Measurements from ENCODE around the gene TTC9B.

TTC9B gene

GRCh38 chr19:40251991-40252390, 33.8 kb upstream of the TTC9B start:
- no peak overlapping the region for H4K91ac ChIP-seq (ENCODE audit: low read depth, low read length, poor library complexity)
- H3K27me3 ChIP-seq (ENCODE audit: control insufficient read depth in 3 of 3, insufficient read depth in 3 of 3, low read depth in 1 of 3, low read length in 3 of 3), result no peaks in the 10 kb centered on the region
- peaks cover 23 to 82% of the 10 kb centered on the region in 2 donors for H3K36me3 ChIP-seq (replicated peaks in 1 of 2; ENCODE audit: control insufficient read depth in 2 of 2, insufficient read depth in 2 of 2, low read length in 2 of 2)
- peaks cover 7% of the 10 kb centered on the region for H3K79me1 ChIP-seq (ENCODE audit: low read depth, low read length)
- no peak overlapping the region for H3K14ac ChIP-seq (ENCODE audit: low read length)
- H3K27ac ChIP-seq (replicated peaks; ENCODE audit: low read length), result no peak overlapping the region
- no peak overlapping the region for H3K4me3 ChIP-seq (ENCODE audit: low read length in 2 of 2)
- no peak overlapping the region for H2BK5ac ChIP-seq (ENCODE audit: low read length)
- no peak overlapping the region for H2BK15ac ChIP-seq (ENCODE audit: low read length)
- no peak overlapping the region for H4K8ac ChIP-seq (ENCODE audit: low read depth, low read length)
- H3K9me3 ChIP-seq (replicated peaks in 1 of 2; ENCODE audit: control insufficient read depth in 2 of 2, insufficient read depth in 1 of 2, low read depth in 1 of 2, low read length in 2 of 2), result no peaks in the 10 kb centered on the region
- DNase-seq (ENCODE audit: low spot score), result no peak
- no peak overlapping the region for H2BK120ac ChIP-seq (ENCODE audit: low read depth, low read length)
- no peak overlapping the region for H2AK5ac ChIP-seq (ENCODE audit: low read depth, low read length)
- H3K9ac ChIP-seq (ENCODE audit: low read depth, low read length, poor library complexity), result peak overlapping the region; percentile 22
- WGBS, 2 donors (ENCODE audit: extremely low coverage in 2 of 2, insufficient read length in 2 of 2, insufficient replicate concordance in 1 of 2), result no CpG with 5 or more reads among the region's 4 CpGs
- no peak overlapping the region for H2AFZ ChIP-seq (ENCODE audit: low read length)
- no peak overlapping the region for H2BK12ac ChIP-seq (ENCODE audit: low read length)
- no peak overlapping the region for H3K23ac ChIP-seq (ENCODE audit: low read depth, low read length, poor library complexity)
- no peak overlapping the region for H3K4ac ChIP-seq (ENCODE audit: low read length)
- H3K4me1 ChIP-seq (ENCODE audit: control insufficient read depth in 2 of 2, insufficient read depth in 1 of 2, low read depth in 1 of 2, low read length in 2 of 2), result no peaks in the 10 kb centered on the region
- no peak overlapping the region for H3K4me2 ChIP-seq (ENCODE audit: insufficient read depth, low read length, poor library complexity, severe bottlenecking)
- no peak overlapping the region for H3K18ac ChIP-seq (ENCODE audit: low read length)

GRCh38 chr19:40251244-40251643, 33.1 kb upstream of the TTC9B start:
- no peak overlapping the region for H3K4ac ChIP-seq (ENCODE audit: low read length)
- no peak overlapping the region for H2BK120ac ChIP-seq (ENCODE audit: low read depth, low read length)
- no peak overlapping the region for H3K4me3 ChIP-seq (ENCODE audit: low read length in 2 of 2)
- no peak overlapping the region for H2AK5ac ChIP-seq (ENCODE audit: low read depth, low read length)
- H3K18ac ChIP-seq (ENCODE audit: low read length), result no peak overlapping the region
- no peak overlapping the region for H3K27ac ChIP-seq (replicated peaks; ENCODE audit: low read length)
- H3K9me3 ChIP-seq (replicated peaks in 1 of 2; ENCODE audit: control insufficient read depth in 2 of 2, insufficient read depth in 1 of 2, low read depth in 1 of 2, low read length in 2 of 2), result no peaks in the 10 kb centered on the region
- no peak overlapping the region for H4K91ac ChIP-seq (ENCODE audit: low read depth, low read length, poor library complexity)
- no peak overlapping the region for H3K4me2 ChIP-seq (ENCODE audit: insufficient read depth, low read length, poor library complexity, severe bottlenecking)
- H2BK15ac ChIP-seq (ENCODE audit: low read length), result no peak overlapping the region
- no peaks in the 10 kb centered on the region for H3K4me1 ChIP-seq (ENCODE audit: control insufficient read depth in 2 of 2, insufficient read depth in 1 of 2, low read depth in 1 of 2, low read length in 2 of 2)
- no peak overlapping the region for H2BK5ac ChIP-seq (ENCODE audit: low read length)
- H3K27me3 ChIP-seq (ENCODE audit: control insufficient read depth in 3 of 3, insufficient read depth in 3 of 3, low read depth in 1 of 3, low read length in 3 of 3), result no peaks in the 10 kb centered on the region
- no peak for DNase-seq (ENCODE audit: low spot score)
- peaks cover 16 to 75% of the 10 kb centered on the region in 2 donors for H3K36me3 ChIP-seq (replicated peaks in 1 of 2; ENCODE audit: control insufficient read depth in 2 of 2, insufficient read depth in 2 of 2, low read length in 2 of 2)
- H4K8ac ChIP-seq (ENCODE audit: low read depth, low read length), result no peak overlapping the region
- no peak overlapping the region for H2BK12ac ChIP-seq (ENCODE audit: low read length)
- no peak overlapping the region for H3K23ac ChIP-seq (ENCODE audit: low read depth, low read length, poor library complexity)
- H3K9ac ChIP-seq (ENCODE audit: low read depth, low read length, poor library complexity), result no peak overlapping the region
- H3K79me1 ChIP-seq (ENCODE audit: low read depth, low read length), result peaks cover 5% of the 10 kb centered on the region
- no peak overlapping the region for H3K14ac ChIP-seq (ENCODE audit: low read length)
- H2AFZ ChIP-seq (ENCODE audit: low read length), result no peak overlapping the region

GRCh38 chr19:40249781-40250180, 31.6 kb upstream of the TTC9B start:
- peaks cover 4 to 60% of the 10 kb centered on the region in 2 donors for H3K36me3 ChIP-seq (replicated peaks in 1 of 2; ENCODE audit: control insufficient read depth in 2 of 2, insufficient read depth in 2 of 2, low read length in 2 of 2)
- H2BK15ac ChIP-seq (ENCODE audit: low read length), result no peak overlapping the region

GRCh38 chr19:40249201-40249600, 31.0 kb upstream of the TTC9B start:
- Histone ChIP-seq H4K91ac (ENCODE audit: low read depth, low read length, poor library complexity) (no peak overlapping the region), H3K36me3 (replicated peaks in 1 of 2; ENCODE audit: control insufficient read depth in 2 of 2, insufficient read depth in 2 of 2, low read length in 2 of 2) (peaks cover 3 to 54% of the 10 kb centered on the region in 2 donors), H4K8ac (ENCODE audit: low read depth, low read length) (no peak overlapping the region), H2BK15ac (ENCODE audit: low read length) (no peak overlapping the region), H2BK12ac (ENCODE audit: low read length) (no peak overlapping the region), H3K18ac (ENCODE audit: low read length) (no peak overlapping the region), H3K79me1 (ENCODE audit: low read depth, low read length) (peaks cover 5% of the 10 kb centered on the region), H3K4me2 (ENCODE audit: insufficient read depth, low read length, poor library complexity, severe bottlenecking) (no peak overlapping the region), H3K23ac (ENCODE audit: low read depth, low read length, poor library complexity) (no peak overlapping the region), H2AK5ac (ENCODE audit: low read depth, low read length) (no peak overlapping the region), H3K14ac (ENCODE audit: low read length) (peak overlapping the region; percentile 41), H3K4me1 (ENCODE audit: control insufficient read depth in 2 of 2, insufficient read depth in 1 of 2, low read depth in 1 of 2, low read length in 2 of 2) (peaks cover 2 to 7% of the 10 kb centered on the region in 2 donors), H3K4ac (ENCODE audit: low read length) (no peak overlapping the region), H3K9me3 (replicated peaks in 1 of 2; ENCODE audit: control insufficient read depth in 2 of 2, insufficient read depth in 1 of 2, low read depth in 1 of 2, low read length in 2 of 2) (no peaks in the 10 kb centered on the region), H3K27me3 (ENCODE audit: control insufficient read depth in 3 of 3, insufficient read depth in 3 of 3, low read depth in 1 of 3, low read length in 3 of 3) (no peaks in the 10 kb centered on the region), H3K27ac (replicated peaks; ENCODE audit: low read length) (no peak overlapping the region), H3K9ac (ENCODE audit: low read depth, low read length, poor library complexity) (no peak overlapping the region), H2BK120ac (ENCODE audit: low read depth, low read length) (no peak overlapping the region), H2BK5ac (ENCODE audit: low read length) (no peak overlapping the region), H3K4me3 (ENCODE audit: low read length in 2 of 2) (peak overlapping the region in 1 of 2 donors; percentile 25), H2AFZ (ENCODE audit: low read length) (no peak overlapping the region)
- DNase-seq (ENCODE audit: low spot score), result no peak
- WGBS, 2 donors (ENCODE audit: extremely low coverage in 2 of 2, insufficient read length in 2 of 2, insufficient replicate concordance in 1 of 2), result no CpG with 5 or more reads among the region's 10 CpGs

More at GRCh38 chr19:40249781-40250180, 31.6 kb upstream of the TTC9B start:
- H2BK120ac ChIP-seq (ENCODE audit: low read depth, low read length), result no peak overlapping the region
- H3K14ac ChIP-seq (ENCODE audit: low read length), result no peak overlapping the region
- no peaks in the 10 kb centered on the region for H3K27me3 ChIP-seq (ENCODE audit: control insufficient read depth in 3 of 3, insufficient read depth in 3 of 3, low read depth in 1 of 3, low read length in 3 of 3)
- H4K91ac ChIP-seq (ENCODE audit: low read depth, low read length, poor library complexity), result no peak overlapping the region
- no peaks in the 10 kb centered on the region for H3K9me3 ChIP-seq (replicated peaks in 1 of 2; ENCODE audit: control insufficient read depth in 2 of 2, insufficient read depth in 1 of 2, low read depth in 1 of 2, low read length in 2 of 2)
- WGBS, 2 donors (ENCODE audit: extremely low coverage in 2 of 2, insufficient read length in 2 of 2, insufficient replicate concordance in 1 of 2), result no CpG with 5 or more reads among the region's 11 CpGs
- no peak overlapping the region for H3K4me2 ChIP-seq (ENCODE audit: insufficient read depth, low read length, poor library complexity, severe bottlenecking)
- no peak overlapping the region for H3K9ac ChIP-seq (ENCODE audit: low read depth, low read length, poor library complexity)
- no peak overlapping the region for H3K4me3 ChIP-seq (ENCODE audit: low read length in 2 of 2)
- H2AFZ ChIP-seq (ENCODE audit: low read length), result no peak overlapping the region
- no peak overlapping the region for H3K23ac ChIP-seq (ENCODE audit: low read depth, low read length, poor library complexity)
- H3K4me1 ChIP-seq (ENCODE audit: control insufficient read depth in 2 of 2, insufficient read depth in 1 of 2, low read depth in 1 of 2, low read length in 2 of 2), result peaks cover under 1 to 5% of the 10 kb centered on the region in 2 donors
- H2BK12ac ChIP-seq (ENCODE audit: low read length), result no peak overlapping the region
- no peak overlapping the region for H4K8ac ChIP-seq (ENCODE audit: low read depth, low read length)
- no peak overlapping the region for H2BK5ac ChIP-seq (ENCODE audit: low read length)
- DNase-seq (ENCODE audit: low spot score), result no peak
- no peak overlapping the region for H3K18ac ChIP-seq (ENCODE audit: low read length)
- H3K27ac ChIP-seq (replicated peaks; ENCODE audit: low read length), result no peak overlapping the region
- H3K79me1 ChIP-seq (ENCODE audit: low read depth, low read length), result peaks cover 5% of the 10 kb centered on the region
- H3K4ac ChIP-seq (ENCODE audit: low read length), result no peak overlapping the region
- H2AK5ac ChIP-seq (ENCODE audit: low read depth, low read length), result no peak overlapping the region
